ENCODE data around the gene TAS2R13.

The TAS2R13 gene

GRCh38 chr12:10909462-10909861, at the start of gene TAS2R13:
Gene TAS2R13, minus strand, starts transcription at chr12:10909562. Its CDS starts 264 bp downstream, at chr12:10909298.
- no peak for DNase-seq

- DNase-seq, result no peak
Measured at GRCh38 chr12:10957741-10958140, 48.4 kb upstream of the TAS2R13 start.

GRCh38 chr12:10956085-10956484, 46.7 kb upstream of the TAS2R13 start:
- DNase-seq, result no peak

GRCh38 chr12:10952645-10953044, 43.3 kb upstream of the TAS2R13 start:
- DNase-seq, result no peak

- DNase-seq, result no peak
Measured at GRCh38 chr12:10943167-10943566, 33.8 kb upstream of the TAS2R13 start.

GRCh38 chr12:10941916-10942607, 32.7 kb upstream of the TAS2R13 start:
- DNase-seq, result no peak

- no peak for DNase-seq
Measured at GRCh38 chr12:10941369-10941768, 32.0 kb upstream of the TAS2R13 start.

- DNase-seq, result no peak
Measured at GRCh38 chr12:10940389-10940788, 31.0 kb upstream of the TAS2R13 start.

GRCh38 chr12:10939163-10939562, 29.8 kb upstream of the TAS2R13 start, which contains the start of gene TAS2R14:
Gene TAS2R14, minus strand, starts transcription at chr12:10939263. Its CDS starts 56 bp downstream, at chr12:10939207.
- no peak for DNase-seq

- DNase-seq, result no peak
Measured at GRCh38 chr12:10936506-10936905, 27.1 kb upstream of the TAS2R13 start.

GRCh38 chr12:10928746-10929286, 19.5 kb upstream of the TAS2R13 start, which contains the start of gene PRH2:
Gene PRH2, plus strand, starts transcription at chr12:10929236. Its CDS starts 38 bp downstream, at chr12:10929274.
- no peak for DNase-seq

- DNase-seq, result no peak
Measured at GRCh38 chr12:10926269-10926668, 16.9 kb upstream of the TAS2R13 start.

GRCh38 chr12:10919809-10920208, 10.4 kb upstream of the TAS2R13 start:
- no peak for DNase-seq

- DNase-seq, result no peak
Measured at GRCh38 chr12:10910380-10910779, 1.0 kb upstream of the TAS2R13 start.

- no peak for DNase-seq
Measured at GRCh38 chr12:10904686-10905085, 4.7 kb downstream of the TAS2R13 start.

- DNase-seq, result no peak
Measured at GRCh38 chr12:10901427-10901826, 7.9 kb downstream of the TAS2R13 start.

GRCh38 chr12:10900972-10901371, 8.4 kb downstream of the TAS2R13 start:
- DNase-seq, result no peak

- DNase-seq, result no peak
Measured at GRCh38 chr12:10900530-10900929, 8.8 kb downstream of the TAS2R13 start.

- DNase-seq, result no peak
Measured at GRCh38 chr12:10896854-10897253, 12.5 kb downstream of the TAS2R13 start.

GRCh38 chr12:10891937-10892336, 17.4 kb downstream of the TAS2R13 start:
- no peak for DNase-seq

GRCh38 chr12:10889226-10889625, 20.1 kb downstream of the TAS2R13 start:
- no peak for DNase-seq

- no peak for DNase-seq
Measured at GRCh38 chr12:10884086-10884725, 25.2 kb downstream of the TAS2R13 start, which contains the start of gene PRH1. Gene PRH1, minus strand, starts transcription at chr12:10884255. Its CDS starts 38 bp downstream, at chr12:10884217.

GRCh38 chr12:10873378-10873777, 36.0 kb downstream of the TAS2R13 start:
- DNase-seq, result no peak

GRCh38 chr12:10867381-10867780, 42.0 kb downstream of the TAS2R13 start:
- DNase-seq, result no peak

Data from activated CD4-positive, alpha-beta T cell treated with anti-CD3 and anti-CD28 coated beads for 1 hour (primary cell).